Ovary (tissue), 9 donors: ENCODE results near the gene PLEKHB2. TPM values are rescaled to one million over a fixed set of nuclear protein-coding genes. Genes with fewer than 3 reads are reported as not detected.
"Not testable (repeated sequence)": the region's sequence is repeated elsewhere in the genome, so short reads cannot be mapped to it uniquely, and the experiment has no call there.

ENCODE experiments used
- DNase-seq, 5 donors: peaks; one replicate each; pipeline ENCODE4 v3.0.0-alpha.2; 2019 to 2020
- H3K27ac ChIP-seq, 2 donors: fragments of 200-600 bp; one replicate each; pipeline versions ENCODE4 v1.5.1 to v1.8.0; 2019 to 2022
- H3K27me3 ChIP-seq: fragments of 200-600 bp; one replicate; pipeline ENCODE4 v1.8.0; 2022
- H3K36me3 ChIP-seq: fragments of 200-600 bp; sonication (generic); one replicate; pipeline ENCODE4 v1.5.1; 2019
- H3K4me1 ChIP-seq: one replicate; pipeline ENCODE4 v1.8.1; 2013; ENCODE audit warnings: mild to moderate bottlenecking, moderate library complexity; ENCODE audit not compliant: insufficient read depth
- H3K4me3 ChIP-seq: fragments of 200-600 bp; sonication (generic); one replicate; pipeline ENCODE4 v1.5.1; 2017
- H3K9me3 ChIP-seq, 2 donors: fragments of 200-600 bp in 1 of 2; sonication (generic) in 1 of 2; one replicate each; pipeline versions ENCODE4 v1.5.1 to v1.8.1; 2013 to 2019; ENCODE audit warnings: mild to moderate bottlenecking in 1 of 2, moderate library complexity in 1 of 2
- EP300 ChIP-seq: sonication (generic); formaldehyde crosslinking; IDR thresholded peaks from one replicate; pipeline ENCODE4 v1.6.1; 2017; ENCODE audit warnings: antibody characterized with exemption
- POLR2A ChIP-seq: fragments of 450-650 bp; IDR thresholded peaks from one replicate; pipeline ENCODE4 v1.6.1; 2017; ENCODE audit warnings: antibody characterized with exemption, mild to moderate bottlenecking, moderate library complexity
- WGBS, 3 donors: extraction: QIAGEN DNeasy Blood & Tissue Kit in 1 of 3; methylation state at CpG; one replicate each; pipeline versions ENCODE4 v1.1.5 to v1.1.7; 2013 to 2017; 5-methylcytosine and 5-hydroxymethylcytosine counted together
- intact Hi-C, 4 donors: fragments of 100-400 bp; cut with DNase I; formaldehyde crosslinking; loops; one replicate each; pipeline versions ENCODE4 v1.11.0 to v1.15.1; 2022 to 2023
- polyA plus RNA-seq, 2 donors: library from polyadenylated mRNA; stranded (reverse); fragments of 200-250 nt in 1 of 2; fragments of 350-450 nt in 1 of 2; fragmentation: Illumina TruSeq in 1 of 2; extraction: RNeasy Lipid Tissue Mini Kit (QIAGEN cat#74804) in 1 of 2; gene quantifications; one replicate each; pipeline ENCODE4 v1.2.3, GENCODE V29; 2013 to 2014
- total RNA-seq, 7 donors: library from RNA; depleted of rRNA in 2 of 7; stranded (reverse); fragments of >200 nt in 2 of 7; fragmentation: NEBNext Ultra II Directional in 3 of 7; extraction: Animal tissue kit (Norgen Biotek cat#: 25700) in 3 of 7; gene quantifications; one replicate each; pipeline versions ENCODE4 v1.1.0 to v1.2.4, GENCODE V29; 2016 to 2023
- TF ChIP-seq, protein P1 (sequence below), 3 donors: fragments of 450-650 bp in 2 of 3; fragments of 200-600 bp in 1 of 3; IDR thresholded peaks; one replicate each; pipeline versions ENCODE4 v1.5.1 to v1.8.0; 2016 to 2022; ENCODE audit warnings: antibody characterized with exemption in 3 of 3, mild to moderate bottlenecking in 1 of 3
- donor health status: DM: no; HTN: no; CAD: no; lungs with moderate emphysema.
- donor health status: DM: no; HTN: no; CAD: no.
- donor health status: Bipolar disorder and iron deficiency.
- donor health status: DM: yes; HTN: yes; CAD: no.
- donor health status: DM: no; HTN: no; CAD: no.
- donor health status: DM: yes; HTN: yes; CAD: no.

Gene PLEKHB2
- total and polyA plus RNA-seq, 9 donors = 9.8 to 53.2 (median 23.4) TPM

DNA sequence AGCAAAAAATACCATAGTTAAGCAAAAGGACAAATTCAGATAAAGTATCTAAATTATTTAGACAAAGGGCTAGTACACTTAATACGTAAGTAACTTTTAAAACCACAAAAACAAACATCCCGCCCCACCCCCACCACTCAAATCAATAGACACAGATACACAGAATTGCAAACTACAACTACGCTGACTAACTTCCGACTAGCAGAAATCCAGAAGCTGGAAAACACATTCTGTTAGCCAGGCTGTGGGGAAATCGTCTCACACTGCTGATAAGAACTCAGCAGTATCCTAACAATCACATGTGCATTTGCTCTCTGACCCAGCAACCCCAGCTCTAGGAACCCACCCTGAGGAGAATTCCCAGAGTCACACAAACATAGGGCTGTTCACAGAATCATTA, 28.4 kb upstream of the PLEKHB2 start:
- Histone ChIP-seq H3K4me3 (no peak overlapping the region), H3K27ac (no peak overlapping the region), H3K36me3 (no peaks in the 10 kb centered on the region), H3K9me3 (no peaks in the 10 kb centered on the region), H3K4me1 (peaks cover 1% of the 10 kb centered on the region), H3K27me3 (no peaks in the 10 kb centered on the region)
- DNase-seq = no peak
- TF ChIP-seq POLR2A (no peak), EP300 (no peak)
- TF ChIP-seq, protein P1, sequence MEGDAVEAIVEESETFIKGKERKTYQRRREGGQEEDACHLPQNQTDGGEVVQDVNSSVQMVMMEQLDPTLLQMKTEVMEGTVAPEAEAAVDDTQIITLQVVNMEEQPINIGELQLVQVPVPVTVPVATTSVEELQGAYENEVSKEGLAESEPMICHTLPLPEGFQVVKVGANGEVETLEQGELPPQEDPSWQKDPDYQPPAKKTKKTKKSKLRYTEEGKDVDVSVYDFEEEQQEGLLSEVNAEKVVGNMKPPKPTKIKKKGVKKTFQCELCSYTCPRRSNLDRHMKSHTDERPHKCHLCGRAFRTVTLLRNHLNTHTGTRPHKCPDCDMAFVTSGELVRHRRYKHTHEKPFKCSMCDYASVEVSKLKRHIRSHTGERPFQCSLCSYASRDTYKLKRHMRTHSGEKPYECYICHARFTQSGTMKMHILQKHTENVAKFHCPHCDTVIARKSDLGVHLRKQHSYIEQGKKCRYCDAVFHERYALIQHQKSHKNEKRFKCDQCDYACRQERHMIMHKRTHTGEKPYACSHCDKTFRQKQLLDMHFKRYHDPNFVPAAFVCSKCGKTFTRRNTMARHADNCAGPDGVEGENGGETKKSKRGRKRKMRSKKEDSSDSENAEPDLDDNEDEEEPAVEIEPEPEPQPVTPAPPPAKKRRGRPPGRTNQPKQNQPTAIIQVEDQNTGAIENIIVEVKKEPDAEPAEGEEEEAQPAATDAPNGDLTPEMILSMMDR (IDR thresholded peaks at IDR 0.05) = no peak
- 69 to 80% (median 72%) methylated on average over 5 of the region's 5 CpGs for WGBS, 3 donors
- intact Hi-C loops = no loop called here

DNA sequence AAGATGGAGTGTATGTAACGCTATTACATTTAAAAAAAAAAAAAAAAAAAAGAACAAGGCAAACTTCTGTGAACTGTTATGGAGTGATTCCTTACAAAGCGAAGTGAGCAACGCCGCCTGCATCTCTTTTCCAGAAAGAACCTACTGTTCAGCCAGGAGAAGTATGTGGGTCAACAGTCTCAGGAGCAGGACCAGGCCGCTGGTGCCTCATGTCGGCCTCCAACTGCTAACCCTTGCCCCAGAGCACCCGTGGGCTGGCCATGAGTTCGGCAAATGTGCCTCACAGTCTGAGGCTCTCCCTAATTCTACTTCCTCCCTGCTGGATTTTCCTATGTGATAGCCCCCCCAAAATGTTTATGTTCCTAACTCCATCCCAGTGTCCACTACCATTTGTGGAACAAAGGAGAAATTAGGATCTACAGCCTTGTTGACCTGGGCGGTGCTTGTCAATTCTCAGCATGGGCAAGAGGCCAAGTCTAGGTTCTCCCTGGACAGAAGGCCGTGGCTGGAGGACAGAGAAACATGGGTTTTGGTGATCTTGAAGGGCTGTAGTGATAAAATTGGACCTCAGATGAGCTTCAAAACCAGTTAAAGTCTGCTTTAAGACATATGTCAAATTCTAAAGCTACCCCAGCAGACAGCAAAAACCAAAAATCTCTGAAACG, 27.8 kb upstream of the PLEKHB2 start:
- 83 to 84% (median 83%) methylated on average over 11 of the region's 11 CpGs for WGBS, 3 donors
- Histone ChIP-seq H3K4me3 (no peak overlapping the region), H3K9me3 (no peaks in the 10 kb centered on the region), H3K4me1 (peaks cover 5% of the 10 kb centered on the region), H3K27ac (no peak overlapping the region), H3K27me3 (no peaks in the 10 kb centered on the region), H3K36me3 (no peaks in the 10 kb centered on the region)
- intact Hi-C loops = no loop called here
- TF ChIP-seq POLR2A (no peak), EP300 (no peak)
- TF ChIP-seq, protein P1 (IDR thresholded peaks at IDR 0.05) = no peak
- DNase-seq = no peak

- TF ChIP-seq EP300 (no peak), POLR2A (no peak)
- TF ChIP-seq, protein P1 (IDR thresholded peaks at IDR 0.05) = no peak
- Histone ChIP-seq H3K27me3 (no peaks in the 10 kb centered on the region), H3K9me3 (no peaks in the 10 kb centered on the region), H3K4me1 (peaks cover 5% of the 10 kb centered on the region), H3K27ac (no peak overlapping the region), H3K4me3 (no peak overlapping the region), H3K36me3 (no peaks in the 10 kb centered on the region)
- no peak for DNase-seq
- WGBS, 3 donors = 89 to 93% (median 93%) methylated on average over 3 of the region's 3 CpGs
- intact Hi-C loops = no loop called here
Observed at GRCh38 chr2:131077966-131078365, 27.2 kb upstream of the PLEKHB2 start.

- H3K27me3 ChIP-seq, H3K4me1 ChIP-seq, H3K36me3 ChIP-seq, H3K27ac ChIP-seq, H3K4me3 ChIP-seq, intact Hi-C loops, H3K9me3 ChIP-seq, DNase-seq: not testable (repeated sequence)
- 83 to 88% (median 87%) methylated on average over 6 of the region's 6 CpGs for WGBS, 3 donors
Observed at GRCh38 chr2:131079931-131080330, 25.2 kb upstream of the PLEKHB2 start.

DNA sequence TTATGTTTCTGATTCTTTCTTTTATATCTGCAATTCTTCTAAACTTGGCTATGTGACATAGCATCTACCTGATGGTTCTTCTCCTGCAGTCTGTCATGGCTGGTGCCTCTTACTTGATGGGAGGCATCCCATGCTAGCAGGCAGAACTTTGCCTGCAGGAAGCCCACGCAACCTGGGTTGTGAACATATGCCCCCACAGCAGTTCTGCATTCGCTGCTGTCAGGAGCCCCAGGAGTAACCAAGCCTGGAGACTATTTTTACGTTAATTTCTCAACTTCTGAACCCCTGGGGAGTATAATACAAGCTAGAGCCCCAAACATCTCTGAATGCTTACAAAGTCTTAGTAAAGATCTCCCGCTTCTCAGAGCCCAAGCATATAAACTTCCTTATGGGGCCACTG, 23.9 kb upstream of the PLEKHB2 start:
- H3K27me3 ChIP-seq = no peaks in the 10 kb centered on the region
- H3K9me3 ChIP-seq = no peaks in the 10 kb centered on the region
- TF ChIP-seq EP300 (no peak), POLR2A (no peak)
- TF ChIP-seq, protein P1 (IDR thresholded peaks at IDR 0.05) = no peak
- 73 to 83% (median 73%) methylated on average over 4 of the region's 4 CpGs for WGBS, 3 donors
- H3K36me3 ChIP-seq = no peaks in the 10 kb centered on the region
- intact Hi-C loops = no loop called here
- H3K27ac ChIP-seq = no peak overlapping the region
- no peak overlapping the region for H3K4me3 ChIP-seq
- peaks cover 5% of the 10 kb centered on the region for H3K4me1 ChIP-seq
- no peak for DNase-seq
